Neuron (in vitro differentiated cells): ENCODE measurements around the gene NOS1AP.

Source experiments
- H2AFZ ChIP-seq: one replicate; pipeline ENCODE4 v1.6.1; 2013; ENCODE audit warnings: low read depth, mild to moderate bottlenecking, inconsistent platforms, low read length, moderate library complexity
- H3K27me3 ChIP-seq: one replicate; pipeline ENCODE4 v1.6.1; 2013; ENCODE audit warnings: low read length; ENCODE audit not compliant: insufficient read depth
- H3K36me3 ChIP-seq: one replicate; pipeline ENCODE4 v1.6.1; 2013; ENCODE audit warnings: low read length; ENCODE audit not compliant: insufficient read depth
- H3K4me1 ChIP-seq: one replicate; pipeline ENCODE4 v1.6.1; 2013; ENCODE audit warnings: low read length; ENCODE audit not compliant: insufficient read depth
- H3K4me3 ChIP-seq: 2 replicates; pipeline ENCODE4 v1.5.1; 2013; ENCODE audit warnings: mild to moderate bottlenecking, low read length, moderate library complexity
- H3K9me3 ChIP-seq: one replicate; pipeline ENCODE4 v1.6.1; 2013; ENCODE audit warnings: low read length

The NOS1AP gene

DNA sequence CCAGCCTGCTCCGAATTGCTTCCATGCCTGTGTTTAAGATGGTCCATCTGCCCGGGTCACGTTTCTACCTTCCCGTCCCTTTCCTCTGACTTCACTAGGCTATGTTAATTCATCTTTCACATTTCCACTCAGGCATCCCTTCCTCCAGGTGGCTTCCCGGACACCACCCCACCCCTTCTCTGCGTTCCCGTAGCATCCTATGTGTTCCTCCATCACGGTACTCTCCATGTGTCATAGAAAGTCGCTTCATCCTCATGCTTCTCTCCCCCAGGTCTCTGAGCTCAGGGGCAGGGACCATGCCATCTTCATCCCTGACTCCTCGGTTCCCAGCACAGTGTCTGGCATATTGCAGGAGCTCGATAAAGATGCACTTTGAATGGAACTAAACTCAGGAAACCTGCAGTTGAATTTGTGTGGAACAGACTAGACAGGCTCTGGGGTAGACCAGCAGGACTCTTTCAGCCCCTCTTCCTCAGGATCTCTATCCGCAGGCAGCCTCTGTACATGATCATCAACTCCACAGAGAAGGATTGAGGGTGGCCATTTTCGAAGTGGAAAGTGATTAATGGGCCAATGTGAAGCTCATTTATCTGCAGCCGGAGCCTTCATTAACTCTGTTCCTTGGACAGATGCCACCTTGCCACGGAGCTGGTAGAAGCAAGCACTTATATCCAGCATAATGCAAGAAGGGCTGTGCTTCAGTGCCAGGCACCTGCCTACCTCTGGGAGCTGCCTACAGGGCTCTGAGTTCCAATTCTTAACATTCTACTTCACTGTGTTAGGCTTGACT is 321.1 kb downstream of the NOS1AP start:
- Histone ChIP-seq H3K4me1 (peaks cover 20% of the 10 kb centered on the region), H3K27me3 (no peaks in the 10 kb centered on the region), H2AFZ (no peak overlapping the region), H3K36me3 (peaks cover 4% of the 10 kb centered on the region), H3K4me3 (no peak overlapping the region), H3K9me3 (no peaks in the 10 kb centered on the region)

- H3K36me3 ChIP-seq, result no peaks in the 10 kb centered on the region
- peaks cover 20% of the 10 kb centered on the region for H3K4me1 ChIP-seq
- H3K9me3 ChIP-seq, result no peaks in the 10 kb centered on the region
- no peak overlapping the region for H2AFZ ChIP-seq
- H3K27me3 ChIP-seq, result no peaks in the 10 kb centered on the region
- H3K4me3 ChIP-seq, result no peak overlapping the region
Measured at GRCh38 chr1:162391790-162392563, 322.5 kb downstream of the NOS1AP start.

DNA sequence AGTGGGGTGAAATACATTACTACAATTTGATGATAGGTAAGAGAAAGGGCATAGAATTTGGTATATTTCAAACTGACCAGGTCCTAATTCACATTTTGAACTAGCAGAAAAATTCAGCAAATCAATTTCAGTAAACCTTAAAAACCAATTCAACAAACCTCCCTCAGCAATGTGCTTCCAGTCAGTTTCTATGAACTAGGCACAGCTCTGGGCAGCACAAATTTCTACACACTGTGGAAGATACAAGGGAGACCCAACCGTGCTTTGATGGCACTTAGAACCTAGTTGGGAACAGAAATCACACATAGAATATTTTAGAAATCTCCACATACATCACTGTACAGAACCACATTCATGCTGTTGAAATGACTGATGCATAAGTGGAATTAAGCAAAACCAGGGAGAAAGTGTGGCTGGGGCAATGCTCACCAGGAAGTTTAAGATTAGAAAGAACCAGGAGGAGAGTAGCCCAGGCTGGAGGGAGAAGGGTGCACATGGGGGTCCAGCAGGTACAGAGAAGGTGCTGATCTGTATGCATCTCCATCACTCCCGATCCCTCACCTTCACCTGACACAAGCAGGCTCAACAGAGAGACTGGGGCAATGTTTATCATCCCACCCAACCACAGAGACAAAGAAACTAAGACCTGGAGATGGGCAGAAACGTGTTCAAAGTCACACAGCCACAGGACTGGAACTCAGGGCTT is 326.9 kb downstream of the NOS1AP start:
- H3K27me3 ChIP-seq, result no peaks in the 10 kb centered on the region
- no peak overlapping the region for H2AFZ ChIP-seq
- H3K9me3 ChIP-seq, result no peaks in the 10 kb centered on the region
- no peak overlapping the region for H3K4me3 ChIP-seq
- H3K36me3 ChIP-seq, result no peaks in the 10 kb centered on the region
- peaks cover 17% of the 10 kb centered on the region for H3K4me1 ChIP-seq

DNA sequence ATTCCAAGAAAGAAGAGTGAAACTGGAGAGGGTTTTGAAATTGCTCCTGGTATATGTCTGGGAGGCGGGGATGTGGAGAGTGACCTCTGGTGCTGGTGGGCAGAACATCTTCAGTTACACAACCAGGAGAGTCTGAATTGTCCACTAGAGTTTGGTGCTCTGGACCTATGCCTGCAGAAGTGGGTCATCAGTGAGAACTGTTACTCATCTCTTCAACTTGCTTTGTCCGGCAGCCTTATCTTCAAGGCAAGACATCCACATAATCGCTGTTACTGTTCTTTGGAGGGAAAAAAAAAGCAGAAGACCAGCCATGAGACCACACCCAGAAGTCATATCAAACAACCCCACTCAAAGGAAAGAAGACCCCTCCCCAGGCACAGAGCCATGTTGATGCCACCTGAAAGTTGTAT is 327.6 kb downstream of the NOS1AP start:
- peaks cover 15% of the 10 kb centered on the region for H3K4me1 ChIP-seq

DNA sequence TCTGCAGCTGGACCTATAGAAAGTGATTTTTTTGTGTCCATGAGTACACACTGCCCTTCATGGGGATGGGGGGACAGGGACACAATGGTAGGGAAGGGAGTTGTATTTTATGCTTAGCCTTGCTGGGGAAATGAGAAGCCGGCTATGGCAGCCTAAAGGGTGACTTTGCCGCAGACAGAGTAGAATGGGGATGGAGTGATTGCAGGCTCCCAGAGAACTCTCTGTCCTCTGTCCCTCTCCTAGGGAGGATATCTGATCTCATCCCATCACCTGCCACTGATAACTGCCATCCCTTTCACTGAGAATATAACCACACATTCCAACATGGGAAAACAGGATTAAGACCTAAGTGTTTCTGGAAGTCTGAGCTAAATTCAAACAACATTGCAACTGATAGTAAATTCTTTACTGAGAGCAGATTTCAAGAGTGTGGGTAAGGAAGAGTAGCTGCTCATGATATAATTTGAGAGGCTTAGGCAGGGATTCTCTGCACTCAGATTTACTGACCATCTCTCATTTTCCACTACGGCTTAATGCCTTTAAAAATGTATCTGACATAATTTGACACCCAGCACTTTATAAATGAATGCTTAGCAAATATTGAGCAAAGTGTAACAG is 328.6 kb downstream of the NOS1AP start:
- Histone ChIP-seq H3K4me1 (peaks cover 15% of the 10 kb centered on the region), H3K9me3 (no peaks in the 10 kb centered on the region), H3K4me3 (no peak overlapping the region), H2AFZ (peak overlapping the region; percentile 14), H3K27me3 (no peaks in the 10 kb centered on the region), H3K36me3 (no peaks in the 10 kb centered on the region)

More for the DNA sequence above, 327.6 kb downstream of the NOS1AP start:
- Histone ChIP-seq H3K9me3 (no peaks in the 10 kb centered on the region), H3K27me3 (no peaks in the 10 kb centered on the region), H2AFZ (no peak overlapping the region), H3K4me3 (no peak overlapping the region), H3K36me3 (no peaks in the 10 kb centered on the region)

- H3K9me3 ChIP-seq, result no peaks in the 10 kb centered on the region
- peak overlapping the region; percentile 14 for H2AFZ ChIP-seq
- no peaks in the 10 kb centered on the region for H3K27me3 ChIP-seq
- no peak overlapping the region for H3K4me3 ChIP-seq
- no peaks in the 10 kb centered on the region for H3K36me3 ChIP-seq
- peaks cover 15% of the 10 kb centered on the region for H3K4me1 ChIP-seq
Measured at GRCh38 chr1:162398999-162399580, 329.6 kb downstream of the NOS1AP start.

- no peaks in the 10 kb centered on the region for H3K36me3 ChIP-seq
- H2AFZ ChIP-seq, result no peak overlapping the region
- H3K4me3 ChIP-seq, result no peak overlapping the region
- H3K9me3 ChIP-seq, result no peaks in the 10 kb centered on the region
- H3K27me3 ChIP-seq, result no peaks in the 10 kb centered on the region
- peaks cover 15% of the 10 kb centered on the region for H3K4me1 ChIP-seq
Measured at GRCh38 chr1:162400790-162401355, 331.4 kb downstream of the NOS1AP start.

GRCh38 chr1:162404550-162405160 is 335.2 kb downstream of the NOS1AP start:
- Histone ChIP-seq H3K9me3 (no peaks in the 10 kb centered on the region), H3K4me3 (no peak overlapping the region), H3K27me3 (no peaks in the 10 kb centered on the region), H3K4me1 (peaks cover 4% of the 10 kb centered on the region), H2AFZ (no peak overlapping the region), H3K36me3 (no peaks in the 10 kb centered on the region)

DNA sequence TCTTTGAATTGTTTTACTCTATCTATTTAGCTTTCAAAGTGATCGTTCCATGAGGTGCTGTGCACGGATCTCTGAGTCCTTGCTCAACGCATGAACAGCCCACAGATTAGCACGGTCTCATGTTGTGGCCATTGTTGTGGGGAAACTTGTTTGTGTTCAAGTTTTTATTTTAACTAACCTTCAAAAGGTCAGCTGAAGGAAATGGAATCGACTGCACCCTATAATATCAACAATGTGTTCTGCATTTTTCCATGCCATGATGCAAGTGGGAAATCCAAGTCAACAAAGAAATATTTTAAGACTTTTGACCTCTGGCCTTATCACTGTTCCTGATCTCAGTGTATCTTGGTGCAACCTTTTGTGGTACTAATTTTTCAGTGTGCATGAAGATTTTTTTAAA is 336.3 kb downstream of the NOS1AP start:
- H3K36me3 ChIP-seq, result no peaks in the 10 kb centered on the region
- H3K4me3 ChIP-seq, result no peak overlapping the region
- H3K4me1 ChIP-seq, result peaks cover 4% of the 10 kb centered on the region
- H2AFZ ChIP-seq, result no peak overlapping the region
- H3K27me3 ChIP-seq, result no peaks in the 10 kb centered on the region
- H3K9me3 ChIP-seq, result no peaks in the 10 kb centered on the region

DNA sequence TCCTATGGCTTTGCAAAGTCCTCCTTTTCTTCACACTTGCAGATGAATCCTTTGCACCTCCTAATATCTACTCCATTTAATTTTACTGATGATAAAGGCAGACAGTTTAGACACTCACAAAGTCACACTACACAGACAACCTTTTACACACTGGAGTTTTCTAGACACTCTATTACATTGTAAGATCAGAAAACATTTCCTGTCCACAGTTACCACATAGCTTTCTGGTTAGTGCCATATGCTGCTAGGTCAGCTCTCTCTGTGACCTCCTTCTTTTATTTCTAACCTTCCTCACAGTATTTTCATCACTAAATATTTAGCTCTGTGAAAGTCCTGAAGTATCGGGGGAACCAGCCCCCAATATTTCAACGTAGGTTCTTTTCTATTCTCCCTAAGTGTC is 337.3 kb downstream of the NOS1AP start:
- H3K4me1 ChIP-seq, result no peaks in the 10 kb centered on the region
- H2AFZ ChIP-seq, result no peak overlapping the region
- no peaks in the 10 kb centered on the region for H3K9me3 ChIP-seq
- no peaks in the 10 kb centered on the region for H3K27me3 ChIP-seq
- no peak overlapping the region for H3K4me3 ChIP-seq
- H3K36me3 ChIP-seq, result no peaks in the 10 kb centered on the region

- no peak overlapping the region for H2AFZ ChIP-seq
- H3K4me3 ChIP-seq, result no peak overlapping the region
- H3K9me3 ChIP-seq, result no peaks in the 10 kb centered on the region
- H3K27me3 ChIP-seq, result no peaks in the 10 kb centered on the region
- no peaks in the 10 kb centered on the region for H3K4me1 ChIP-seq
- H3K36me3 ChIP-seq, result no peaks in the 10 kb centered on the region
Measured at GRCh38 chr1:162407539-162407938, 338.0 kb downstream of the NOS1AP start.

DNA sequence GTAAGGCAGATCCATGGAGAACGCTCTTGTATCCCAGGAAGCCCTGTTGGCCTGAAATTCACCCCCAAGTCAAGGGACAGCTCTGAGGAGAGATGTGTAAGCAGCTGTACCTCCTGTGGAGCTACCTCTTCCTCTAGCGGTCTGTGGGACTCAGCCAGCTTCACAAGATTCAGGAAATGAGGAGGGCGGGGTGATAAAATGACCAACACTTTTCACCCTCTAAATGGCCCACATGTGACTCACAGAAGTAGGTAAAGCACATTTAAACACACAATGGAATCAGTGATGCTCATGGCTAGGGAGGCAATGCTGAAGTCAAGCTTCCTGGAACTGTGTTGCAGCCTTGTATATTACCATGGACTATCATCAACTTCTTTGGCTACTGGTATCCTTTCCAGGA is 342.5 kb downstream of the NOS1AP start, which contains the start of gene SH2D1B:
SH2D1B (minus strand) TSS at position 135 of the 400 bp plus-strand sequence; CDS start at position 15, 120 bp downstream.
- Histone ChIP-seq H3K27me3 (no peaks in the 10 kb centered on the region), H3K4me1 (no peaks in the 10 kb centered on the region), H3K9me3 (peaks cover 3% of the 10 kb centered on the region), H2AFZ (no peak within 1 kb of the TSS), H3K36me3 (no peaks in the 10 kb centered on the region), H3K4me3 (no peak within 1 kb of the TSS)
